ENCODE measurements around the gene CEP350.
A peak's percentile ranks its signal among the peaks of the same experiment; 100 is the strongest.
"Not testable (repeated sequence)": the region's sequence is repeated elsewhere in the genome, so short reads cannot be mapped to it uniquely, and the experiment has no call there.

CEP350 gene

DNA sequence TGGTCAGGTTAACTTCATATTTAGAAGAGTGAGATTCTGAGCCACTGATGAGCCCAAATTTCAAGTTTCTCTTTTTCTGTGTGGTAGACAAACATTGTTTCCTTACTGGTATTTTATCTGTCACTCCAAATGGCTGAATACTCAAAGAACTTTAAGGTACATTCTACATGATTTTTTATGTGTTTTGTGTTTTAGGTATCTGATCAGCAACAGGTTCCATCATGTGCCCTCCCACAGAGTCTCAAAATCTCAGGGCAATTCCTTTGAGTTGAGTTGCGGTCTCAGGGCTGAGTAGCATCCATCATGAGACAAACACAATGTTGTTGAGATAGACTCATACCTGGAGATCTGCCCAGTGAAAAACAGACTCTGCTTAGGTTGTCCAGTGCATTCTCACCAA, 14.7 kb upstream of the CEP350 start:
- DNase-seq (ENCODE audit: low spot score) = no peak

DNA sequence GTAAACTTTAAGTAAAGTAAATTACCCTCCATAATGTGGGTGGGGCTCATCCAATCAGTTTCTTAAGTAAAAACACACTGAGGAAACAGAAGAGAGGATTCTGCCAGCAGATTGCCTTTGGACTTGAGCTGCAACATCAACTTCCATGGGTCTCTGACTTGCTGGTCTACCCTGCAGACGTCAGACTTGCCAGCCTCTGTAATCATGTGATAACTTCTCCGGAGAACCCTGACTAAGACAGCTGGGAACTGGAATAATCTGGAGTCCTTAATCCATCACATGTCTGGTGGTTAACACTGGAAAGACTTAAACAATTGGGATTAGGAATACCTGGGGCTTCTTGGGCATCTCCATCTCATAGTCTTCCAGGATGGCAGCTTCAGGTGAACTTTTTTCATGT, 13.2 kb upstream of the CEP350 start:
- DNase-seq (ENCODE audit: low spot score) = no peak

DNA sequence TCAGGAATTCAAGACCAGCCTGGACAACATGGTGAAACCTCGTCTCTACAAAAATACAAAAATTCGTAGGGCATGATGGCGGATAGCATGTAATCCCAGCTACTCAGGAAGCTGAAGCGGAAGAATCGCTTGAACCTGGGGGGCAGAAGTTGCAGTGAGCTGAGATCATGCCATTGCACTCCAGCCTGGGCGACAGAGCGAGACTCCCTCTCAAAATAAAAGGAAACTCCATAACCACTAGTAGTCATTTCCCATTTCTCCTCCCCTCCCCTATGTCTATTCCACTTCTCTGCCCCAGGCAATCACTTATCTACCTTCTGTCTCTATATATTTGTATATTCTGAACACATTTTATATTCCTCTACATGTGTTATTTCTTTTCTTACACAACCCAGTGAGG, 4.0 kb upstream of the CEP350 start:
- no peak for DNase-seq (ENCODE audit: low spot score)

DNA sequence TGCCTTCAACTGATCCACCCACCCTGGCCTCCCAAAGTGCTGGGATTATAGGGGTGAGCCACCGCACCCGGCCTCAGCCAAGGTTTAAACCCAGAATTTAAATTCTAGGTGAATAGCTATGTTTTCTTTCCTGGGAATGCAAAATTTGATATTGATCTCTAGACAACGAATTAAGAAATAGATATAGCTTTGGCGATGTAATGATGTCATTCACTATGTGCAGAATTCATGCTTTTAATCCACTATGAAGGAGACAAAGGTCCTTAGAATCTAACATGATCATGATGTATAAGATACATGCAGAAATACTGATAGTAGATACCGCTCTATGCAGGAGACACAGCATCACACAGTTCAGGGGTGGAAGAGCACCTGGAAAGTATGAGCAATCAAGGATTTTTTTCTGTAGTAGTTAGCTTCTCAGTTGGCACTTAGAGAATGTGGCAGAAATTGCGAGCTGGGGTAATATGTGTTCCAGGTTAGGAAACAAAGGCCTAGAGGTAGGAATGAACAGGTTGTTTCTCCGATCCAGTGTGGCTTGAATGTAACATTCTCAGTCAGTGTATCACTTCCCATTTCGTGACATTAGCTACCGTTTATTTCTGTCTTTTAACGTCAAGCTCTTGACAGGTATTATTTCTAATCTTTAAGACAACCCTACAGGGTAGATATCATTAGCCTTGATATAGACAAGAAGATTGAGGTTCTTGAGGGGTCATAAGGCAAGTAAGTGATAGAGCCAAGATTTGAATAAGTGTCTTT, 3.0 kb upstream of the CEP350 start:
- DNase-seq (ENCODE audit: low spot score) = no peak

DNA sequence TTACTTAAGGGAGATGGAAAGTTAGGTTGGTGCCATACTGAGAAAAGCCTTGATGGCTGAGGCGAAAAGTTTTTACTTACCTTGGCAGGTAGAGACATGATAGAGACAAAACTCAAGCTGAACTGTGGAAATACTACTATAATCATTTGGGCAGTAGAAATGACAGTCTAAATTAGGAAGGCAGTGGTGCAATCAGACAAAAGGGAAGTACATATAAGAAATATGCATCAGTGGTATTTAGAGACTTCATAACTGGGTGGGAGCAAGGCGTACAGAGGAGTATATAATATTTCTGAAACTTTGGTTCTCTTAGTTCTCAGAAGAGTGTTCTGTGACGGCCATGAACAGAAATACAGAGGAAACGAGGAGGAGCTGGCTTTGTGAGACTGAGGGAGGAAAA, 2.4 kb upstream of the CEP350 start:
- DNase-seq (ENCODE audit: low spot score) = no peak

DNA sequence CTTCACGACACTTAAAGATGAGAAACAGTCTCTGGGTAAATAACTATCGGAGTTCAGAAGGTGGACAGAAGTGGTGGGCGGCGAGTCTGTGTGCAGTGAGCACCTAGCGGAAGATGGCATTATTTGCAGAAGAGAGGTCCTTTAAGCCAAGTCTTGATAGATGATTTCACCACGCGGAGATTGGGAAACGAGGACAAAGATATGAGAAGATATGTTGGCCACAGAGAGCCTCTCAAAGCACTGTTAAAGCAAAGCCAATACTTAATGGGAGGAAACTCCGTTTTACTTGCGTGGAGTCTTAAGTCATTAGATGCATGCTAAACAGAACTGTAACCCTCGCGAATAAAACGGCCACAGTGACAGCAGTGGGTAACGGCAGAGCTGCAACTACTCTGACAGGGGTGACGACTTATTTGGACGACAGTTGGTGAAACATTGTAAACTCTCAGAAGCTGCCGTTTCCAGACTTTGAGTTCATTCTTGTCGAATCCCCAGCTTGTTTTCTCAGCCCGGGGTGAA, 577 bp upstream of the CEP350 start:
- DNase-seq (ENCODE audit: low spot score) = no peak

DNA sequence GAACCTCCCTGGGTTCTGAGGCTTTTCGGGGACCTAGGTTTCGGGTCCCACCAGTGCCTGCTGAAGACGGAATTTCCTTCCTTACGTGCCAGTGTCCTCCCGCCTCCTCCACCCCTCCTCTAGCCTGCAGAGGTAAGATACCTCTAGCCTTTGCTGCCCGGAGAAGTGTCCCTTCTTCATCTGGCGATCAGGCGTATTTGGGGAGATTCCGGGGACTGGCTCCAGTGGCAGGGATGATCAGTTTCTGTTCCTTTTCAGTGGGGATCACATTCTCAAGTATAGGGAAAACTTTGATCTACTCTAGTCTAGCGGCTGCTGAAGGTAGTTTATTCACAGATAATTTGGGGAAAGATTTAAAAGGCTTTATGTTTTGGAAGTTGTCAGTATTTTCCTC, 674 bp downstream of the CEP350 start:
- peak; percentile 8 for DNase-seq (ENCODE audit: low spot score)

DNA sequence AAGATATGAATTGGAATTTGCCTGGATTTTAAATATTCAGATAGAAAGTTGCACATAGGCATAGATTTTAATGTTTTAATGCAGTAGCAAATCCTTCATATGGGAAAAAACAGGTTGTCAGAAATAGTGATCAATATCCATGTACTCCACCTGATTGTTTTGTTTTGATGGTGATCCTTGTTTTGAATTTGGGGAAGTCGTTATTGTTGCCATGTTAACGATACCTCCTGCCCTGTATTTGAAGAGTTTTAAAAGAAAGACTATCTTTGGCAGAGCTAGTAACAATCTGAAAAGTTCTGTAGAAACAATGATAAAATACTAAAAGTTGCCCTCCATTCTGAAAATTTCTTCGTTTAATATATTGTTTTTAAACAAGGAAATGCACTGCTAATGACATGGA, 1.1 kb downstream of the CEP350 start:
- no peak for DNase-seq (ENCODE audit: low spot score)

DNA sequence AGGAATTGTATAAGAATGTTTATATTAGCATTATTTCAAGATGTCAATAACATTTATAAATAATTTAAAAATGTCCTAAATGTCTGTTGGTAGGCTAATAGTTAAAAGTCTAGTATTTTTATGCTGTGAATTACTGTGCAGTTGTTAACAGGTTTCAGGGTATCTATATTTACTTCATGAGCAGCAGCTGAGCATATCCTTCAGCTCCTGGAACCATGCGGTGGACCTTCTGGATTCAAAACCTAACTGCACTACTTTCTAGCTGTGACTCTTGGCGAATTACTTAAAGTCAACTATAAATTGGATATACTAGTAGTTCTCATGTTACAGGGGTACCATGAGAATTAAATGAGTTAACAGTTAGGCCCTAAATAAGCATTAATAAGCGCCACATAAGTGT, 3.7 kb downstream of the CEP350 start:
- DNase-seq (ENCODE audit: low spot score) = no peak

DNA sequence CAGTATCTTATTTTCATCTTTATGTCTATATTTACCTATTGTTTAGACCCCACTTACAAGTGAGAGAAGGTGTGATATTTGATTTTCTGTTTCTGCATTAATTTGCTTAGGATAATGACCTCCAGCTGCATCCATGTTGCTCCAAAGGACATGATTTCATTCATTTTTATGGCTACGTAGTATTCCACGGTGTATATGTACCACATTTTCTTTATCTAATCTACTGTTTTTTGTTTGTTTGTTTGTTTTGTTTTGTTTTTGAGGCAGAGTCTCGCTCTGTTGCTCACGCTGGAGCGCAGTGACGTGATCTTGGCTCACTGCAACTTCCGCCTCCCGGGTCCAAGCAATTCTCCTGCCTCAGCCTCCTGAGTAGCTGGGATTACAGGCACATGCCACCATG, 7.6 kb downstream of the CEP350 start:
- not testable (repeated sequence) for DNase-seq (ENCODE audit: low spot score)

DNA sequence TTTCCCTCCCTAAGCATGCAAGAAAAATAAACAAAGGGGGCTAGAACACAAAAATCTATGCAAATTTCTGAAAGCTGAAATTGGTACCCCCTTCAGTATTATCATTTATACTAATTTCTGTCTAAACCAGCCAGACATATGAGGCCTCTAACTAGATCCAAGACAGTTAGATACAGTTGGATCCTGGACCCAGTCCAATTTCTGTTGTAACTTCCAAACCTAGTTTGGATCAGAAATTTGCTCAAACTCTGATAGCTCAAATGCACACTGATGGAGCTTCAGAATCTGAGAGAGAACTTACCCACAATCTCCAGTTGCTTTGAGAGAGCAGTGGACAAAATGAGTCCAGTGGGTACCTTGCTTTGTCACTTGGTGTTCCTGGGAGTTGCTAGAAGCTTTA, 11.9 kb downstream of the CEP350 start:
- DNase-seq (ENCODE audit: low spot score) = no peak

DNA sequence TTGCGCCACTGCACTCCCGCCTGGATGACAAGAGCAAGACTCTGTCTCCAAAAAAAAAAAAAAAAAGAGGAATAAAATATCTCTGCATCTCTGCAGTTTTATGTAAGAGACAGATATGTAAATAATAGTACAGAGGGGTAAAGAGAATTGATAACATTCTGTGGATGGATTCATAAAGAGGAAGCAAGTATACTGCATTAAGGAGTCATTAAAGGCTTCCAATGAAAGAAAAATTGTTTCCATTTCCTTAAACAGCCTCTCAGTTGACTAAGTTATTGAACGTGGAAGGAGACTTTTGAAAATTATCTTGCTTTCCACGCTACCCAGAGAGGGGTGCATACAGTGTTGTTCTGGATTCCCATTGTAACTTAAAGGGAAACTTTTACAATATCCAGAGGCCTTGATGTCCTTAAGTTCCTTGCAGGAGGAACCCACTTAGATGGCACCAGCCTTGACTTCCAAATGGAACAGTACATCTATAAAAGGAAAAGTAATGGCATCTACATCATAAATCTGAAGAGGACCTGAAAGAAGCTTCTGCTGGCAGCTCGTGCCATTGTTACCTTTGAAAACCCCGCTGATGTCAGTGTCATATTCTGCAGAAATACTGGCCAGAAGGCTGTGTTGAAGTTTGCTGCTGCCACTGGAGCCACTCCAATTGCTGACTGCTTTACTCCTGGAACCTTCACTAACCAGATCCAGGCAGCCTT, 13.8 kb downstream of the CEP350 start:
- DNase-seq (ENCODE audit: low spot score) = no peak

DNA sequence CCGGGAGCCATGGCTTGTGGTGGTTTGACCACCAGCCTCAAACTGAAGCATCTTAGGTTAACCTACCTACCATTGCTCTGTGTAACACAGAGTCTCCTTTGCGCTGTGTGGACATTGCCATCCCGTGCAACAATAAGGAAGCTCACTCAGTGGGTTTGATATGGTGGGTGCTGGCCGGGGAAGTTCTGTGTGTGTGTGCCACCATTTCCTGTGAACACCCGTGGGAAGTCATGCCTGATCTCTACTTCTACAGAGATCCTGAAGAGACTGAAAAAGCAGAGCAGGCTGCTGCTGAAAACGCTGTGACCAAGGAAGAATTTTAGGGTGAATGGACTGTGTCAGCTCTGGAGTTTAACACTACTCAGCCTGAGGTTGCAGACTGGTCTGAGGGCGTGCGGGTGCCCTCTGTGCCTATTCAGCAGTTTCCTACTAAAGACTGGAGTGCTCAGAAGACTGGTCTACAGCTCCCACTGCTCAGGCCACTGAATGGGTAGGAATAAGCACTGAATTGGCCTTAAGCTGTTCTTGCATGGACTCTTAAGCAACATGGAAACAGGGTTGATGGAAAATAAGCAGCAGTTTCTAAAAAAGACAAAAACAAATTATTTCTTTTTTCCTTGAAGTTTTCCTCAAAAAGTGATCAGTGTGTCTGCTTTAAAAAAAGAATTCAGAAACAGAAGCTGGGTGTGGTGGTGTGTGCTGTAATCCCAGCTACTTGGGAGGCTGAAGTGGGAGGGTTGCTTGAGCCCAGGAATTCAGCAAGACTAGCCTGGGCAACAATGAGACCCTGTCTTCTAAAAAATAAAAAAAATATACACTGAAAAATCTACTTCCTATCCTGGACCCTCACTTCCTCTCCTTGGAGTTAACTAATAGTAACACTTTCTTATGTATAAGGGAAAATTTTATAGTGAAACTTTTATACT, 14.6 kb downstream of the CEP350 start:
- no peak for DNase-seq (ENCODE audit: low spot score)

DNA sequence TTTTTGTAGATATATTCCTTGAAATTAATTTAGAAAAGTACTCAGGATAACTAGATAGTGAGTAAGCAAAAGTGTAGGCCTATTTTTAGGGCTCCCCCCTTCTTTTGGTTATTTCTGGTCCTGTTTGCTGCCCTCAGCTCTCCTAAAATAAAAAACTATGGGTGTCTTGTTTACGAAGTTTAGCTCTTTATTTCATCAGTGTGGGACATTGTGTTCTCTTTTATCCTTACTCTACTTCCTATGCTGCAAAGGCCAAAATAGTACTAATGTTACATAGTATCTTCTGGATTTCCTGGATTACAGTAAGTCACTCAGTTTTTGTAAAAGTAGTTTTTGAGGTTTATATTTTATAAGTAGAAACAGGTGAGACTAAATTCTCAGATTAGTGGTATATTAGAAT, 15.4 kb downstream of the CEP350 start:
- no peak for DNase-seq (ENCODE audit: low spot score)

DNA sequence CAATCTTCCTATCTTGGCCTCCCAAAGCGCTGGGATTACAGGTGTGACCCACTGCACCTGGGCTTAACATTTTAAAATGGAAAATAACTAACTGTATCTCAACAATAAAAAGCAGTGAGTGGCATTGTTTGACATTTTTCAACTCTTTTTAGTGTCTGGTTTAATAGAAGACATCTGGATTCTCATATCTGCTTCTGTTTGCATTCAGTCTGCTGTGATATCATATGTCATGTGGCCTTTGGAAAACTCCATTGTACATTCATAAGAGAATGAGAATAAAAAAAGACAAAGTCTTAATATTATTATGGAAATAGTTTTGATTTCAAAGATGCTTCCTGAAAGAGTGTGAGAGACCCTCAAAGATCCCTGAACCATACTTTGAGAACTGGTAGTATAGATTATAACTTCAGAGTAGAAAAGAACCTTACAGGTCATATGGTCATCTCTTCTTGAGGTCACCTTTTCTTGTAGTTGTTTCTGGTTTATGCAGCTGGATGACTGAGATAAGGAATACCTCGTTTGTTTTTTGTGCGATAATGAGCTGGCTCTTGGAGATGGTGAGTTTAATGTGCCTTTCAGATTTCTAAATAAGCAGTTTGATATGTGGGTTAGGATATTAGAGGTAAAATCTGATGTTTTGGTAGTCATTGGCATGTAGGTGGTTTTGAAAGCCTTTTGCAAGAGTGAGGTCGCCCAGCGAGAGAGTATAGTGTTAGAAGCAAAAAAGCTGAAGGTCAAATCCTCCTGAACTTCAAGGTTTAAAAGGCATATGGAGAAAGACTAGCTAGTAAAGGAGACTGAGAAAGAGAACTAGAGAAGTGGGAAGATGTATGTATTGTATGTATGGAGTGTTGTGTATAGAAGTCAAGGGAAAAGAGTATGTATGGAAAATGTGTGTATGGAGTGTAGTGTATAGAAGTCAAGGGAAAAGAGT, 17.2 kb downstream of the CEP350 start:
- no peak for DNase-seq (ENCODE audit: low spot score)

DNA sequence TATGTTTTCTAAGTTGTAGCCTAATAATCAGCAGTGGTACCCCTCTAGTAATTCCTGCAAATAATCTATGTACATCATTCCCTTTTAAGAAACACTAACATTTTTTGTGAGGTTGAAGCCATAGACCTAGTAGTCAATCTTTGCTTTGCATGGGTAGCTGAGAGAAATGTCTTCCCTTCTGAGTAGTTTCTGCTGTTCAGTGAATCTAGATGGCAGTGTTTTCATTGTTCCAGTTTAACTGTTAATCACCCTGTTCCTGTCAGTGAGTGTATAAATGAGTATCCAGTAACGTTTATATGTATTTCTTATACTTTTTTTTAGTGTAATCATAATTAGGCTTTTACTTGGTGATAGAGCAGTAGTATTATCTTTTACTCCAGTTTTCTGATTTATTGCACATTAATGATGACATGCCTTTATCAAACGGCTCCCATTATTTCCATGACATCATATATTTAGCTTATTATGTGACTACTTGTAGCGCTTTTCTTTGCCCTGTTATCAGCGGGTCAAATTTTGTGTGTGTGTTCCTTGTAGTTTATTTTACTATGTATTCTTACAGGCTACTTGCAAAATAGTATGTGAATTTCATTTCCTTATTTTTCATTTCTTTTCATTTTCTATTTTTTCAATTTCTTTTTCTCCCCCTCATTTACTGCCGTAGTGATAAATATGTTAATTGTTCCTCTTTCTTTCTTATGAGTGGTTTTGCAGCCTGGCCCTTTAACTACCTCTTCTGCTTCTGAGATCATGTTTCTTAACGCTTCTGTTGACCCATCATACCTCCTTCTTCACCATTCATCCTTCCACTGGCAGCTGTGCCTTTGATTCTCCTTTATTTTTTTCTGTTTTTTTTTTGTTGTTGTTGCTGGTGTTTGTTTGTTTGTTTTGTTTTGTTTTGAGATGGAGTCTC, 18.8 kb downstream of the CEP350 start:
- DNase-seq (ENCODE audit: low spot score) = no peak

DNA sequence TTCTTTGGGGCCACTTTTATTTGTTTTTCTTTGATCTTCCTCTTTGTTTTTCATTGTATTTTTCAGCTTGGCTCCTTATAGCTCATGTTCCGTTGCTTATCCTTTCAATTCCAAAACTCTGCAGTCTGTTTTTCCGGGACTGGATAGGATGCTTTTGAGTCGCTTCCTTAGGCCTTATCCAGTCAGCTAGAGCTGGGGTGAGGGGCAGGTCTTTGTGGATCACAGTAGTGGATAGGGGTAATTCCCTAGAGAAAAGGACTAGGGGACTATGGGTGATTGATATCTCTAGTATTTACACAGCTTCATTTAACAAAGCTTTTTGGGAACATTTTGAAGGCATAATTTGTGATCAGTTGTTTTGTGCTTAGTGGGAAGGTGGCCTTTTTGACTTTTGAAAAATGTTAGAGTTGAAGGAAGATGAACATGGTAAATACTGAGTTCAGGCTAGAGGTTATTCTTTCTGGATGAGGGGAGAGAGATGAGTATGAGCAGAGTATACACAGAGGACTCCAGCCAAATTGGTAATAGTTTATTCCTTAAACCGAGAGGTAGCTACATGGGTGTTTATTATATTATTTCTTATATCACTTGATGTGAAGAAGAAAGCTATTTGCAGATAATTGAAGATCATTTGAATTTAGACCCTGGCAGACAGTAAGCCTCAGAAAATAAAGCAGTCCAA, 22.5 kb downstream of the CEP350 start:
- no peak for DNase-seq (ENCODE audit: low spot score)

DNA sequence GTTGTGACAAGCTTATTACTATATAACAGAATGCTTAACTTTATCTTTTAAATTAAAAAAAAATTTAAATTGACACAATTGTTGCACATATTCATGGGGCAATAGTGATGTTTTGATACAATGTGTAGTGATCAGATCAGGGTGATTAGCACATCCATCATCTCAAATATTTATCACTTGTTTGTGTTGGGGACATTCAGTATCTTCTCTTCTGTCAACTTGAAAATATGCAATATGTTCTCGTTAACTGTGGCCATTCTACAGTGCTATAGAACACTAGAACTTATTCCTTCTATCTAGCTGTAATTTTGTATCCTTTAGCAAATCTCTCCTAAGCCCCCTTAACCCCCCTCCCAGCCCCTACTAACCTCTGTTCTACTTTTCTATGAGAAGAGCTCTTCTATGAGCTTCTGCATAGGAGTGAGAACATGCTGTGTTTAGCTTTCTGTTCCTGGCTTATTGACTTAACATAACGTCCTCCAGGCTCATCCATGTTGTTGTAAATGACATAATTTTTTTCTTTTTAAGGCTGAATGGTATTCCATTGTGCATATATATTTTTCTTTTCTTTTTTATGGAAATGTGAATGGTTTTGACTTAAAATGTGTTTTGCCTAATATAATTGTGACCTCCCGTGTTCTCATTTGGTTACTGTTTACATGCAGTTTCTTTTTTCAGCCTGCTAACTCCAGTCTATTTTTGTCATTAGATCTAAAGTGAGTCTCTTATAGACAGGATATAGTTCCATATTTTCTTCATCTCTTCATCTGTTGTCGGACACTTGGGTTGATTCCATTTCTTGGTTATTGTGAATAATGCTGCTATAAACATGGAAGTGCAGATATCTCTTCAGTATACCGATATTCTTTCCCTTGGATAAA, 23.8 kb downstream of the CEP350 start:
- DNase-seq (ENCODE audit: low spot score) = no peak

DNA sequence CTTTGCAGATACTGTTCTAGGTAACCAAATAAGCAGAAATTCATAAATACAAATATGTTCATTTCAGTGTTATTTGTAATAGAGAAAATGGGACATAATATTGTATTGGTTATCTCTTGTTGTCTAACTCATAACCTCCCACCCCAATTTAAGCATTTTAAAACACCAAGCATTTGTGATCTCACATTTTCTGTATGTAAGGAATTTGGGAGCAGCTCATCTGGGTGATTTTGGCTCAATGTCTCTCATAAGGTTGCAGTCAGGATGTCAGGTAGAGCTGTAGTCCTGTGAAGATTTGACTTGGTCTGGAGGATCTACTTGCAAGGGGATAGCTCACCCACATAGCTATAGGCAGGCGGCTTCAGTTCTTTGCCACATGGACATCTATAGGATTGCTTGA, 29.5 kb downstream of the CEP350 start:
- DNase-seq (ENCODE audit: low spot score) = no peak

Data from putamen (tissue), 1 donor.